HL-60 (cell line): ENCODE measurements around the gene SLC2A4RG.

Experiments
- CTCF ChIP-seq: IDR thresholded peaks from one replicate; pipeline ENCODE4 v1.5.1; 2011; ENCODE audit warnings: low read length, control low read depth, inconsistent platforms; ENCODE audit not compliant: insufficient read depth
- GABPA ChIP-seq: IDR thresholded peaks from 2 replicates; pipeline ENCODE4 v1.6.1; 2012; ENCODE audit warnings: low read depth

GRCh38 chr20:63756648-63756991, 17.0 kb downstream of the SLC2A4RG start:
- TF ChIP-seq CTCF (no peak), GABPA (no peak)
